Motor neuron (in vitro differentiated cells): ENCODE data around the gene KRTAP6-1. TPM values are rescaled to one million over a fixed set of nuclear protein-coding genes. Genes with fewer than 3 reads are reported as not detected.

ENCODE experiments used
- total RNA-seq, 8 experiments: library from RNA; unstranded; fragments of 300-600 nt; gene quantifications; 2 replicates each; pipeline versions ENCODE4 v1.2.3 to v1.2.4, GENCODE V29; 2022

Gene KRTAP6-1
- total RNA-seq, 8 experiments from 2014 or later = not detected

Other genes with a start within 250 kb of the KRTAP6-1 start
- gene KRTAP13-2, start 241.7 kb downstream of the KRTAP6-1 start, total RNA-seq = under 1 TPM in 1 of 8 experiments, not detected in 7; 0.29 TPM
- gene KRTAP13-1, start 217.9 kb downstream of the KRTAP6-1 start, total RNA-seq = not detected
- gene KRTAP13-3, start 188.0 kb downstream of the KRTAP6-1 start, total RNA-seq = not detected
- under 1 TPM in 4 of 8 experiments, not detected in 4; 0.36 to 0.87 (median 0.62) TPM for gene KRTAP13-4, start 183.7 kb downstream of the KRTAP6-1 start, total RNA-seq
- under 1 TPM in 1 of 8 experiments, not detected in 7; 0.71 TPM for gene KRTAP15-1, start 173.7 kb downstream of the KRTAP6-1 start, total RNA-seq
- under 1 TPM in 1 of 8 experiments, not detected in 7; 0.76 TPM for gene KRTAP19-1, start 133.6 kb downstream of the KRTAP6-1 start, total RNA-seq
- gene KRTAP19-2, start 126.5 kb downstream of the KRTAP6-1 start, total RNA-seq = not detected
- gene KRTAP19-3, start 121.9 kb downstream of the KRTAP6-1 start, total RNA-seq = not detected
- gene KRTAP19-4, start 116.8 kb downstream of the KRTAP6-1 start, total RNA-seq = not detected
- gene KRTAP19-5, start 111.8 kb downstream of the KRTAP6-1 start, total RNA-seq = not detected
- gene KRTAP19-6, start 72.1 kb downstream of the KRTAP6-1 start, total RNA-seq = not detected
- gene KRTAP19-7, start 52.6 kb downstream of the KRTAP6-1 start, total RNA-seq = not detected
- gene KRTAP22-2, start 23.5 kb downstream of the KRTAP6-1 start, total RNA-seq = not detected
- not detected for gene KRTAP6-3, start 21.5 kb downstream of the KRTAP6-1 start, total RNA-seq
- not detected for gene KRTAP6-2, start 15.0 kb downstream of the KRTAP6-1 start, total RNA-seq
- gene KRTAP22-1, start 12.8 kb downstream of the KRTAP6-1 start, total RNA-seq = not detected
- gene KRTAP20-1, start 2.5 kb upstream of the KRTAP6-1 start, total RNA-seq = not detected
- not detected for gene KRTAP20-4, start 6.7 kb upstream of the KRTAP6-1 start, total RNA-seq
- gene KRTAP20-2, start 21.3 kb upstream of the KRTAP6-1 start, total RNA-seq = not detected
- gene KRTAP20-3, start 28.9 kb upstream of the KRTAP6-1 start, total RNA-seq = not detected
- not detected for gene KRTAP21-3, start 104.8 kb upstream of the KRTAP6-1 start, total RNA-seq
- gene KRTAP21-2, start 133.3 kb upstream of the KRTAP6-1 start, total RNA-seq = not detected
- gene KRTAP21-1, start 141.5 kb upstream of the KRTAP6-1 start, total RNA-seq = not detected
- under 1 TPM in 1 of 8 experiments, not detected in 7; 0.71 TPM for gene KRTAP8-1, start 199.3 kb upstream of the KRTAP6-1 start, total RNA-seq
- under 1 TPM in 2 of 8 experiments, not detected in 6; 0.47 to 0.71 TPM for gene KRTAP7-1, start 215.8 kb upstream of the KRTAP6-1 start, total RNA-seq